CD1c-positive myeloid dendritic cell (primary cell): ENCODE results near the gene SEC14L2.
"Not testable (repeated sequence)": the region's sequence is repeated elsewhere in the genome, so short reads cannot be mapped to it uniquely, and the experiment has no call there.

Experiments
- DNase-seq: peaks from one replicate; pipeline ENCODE4 v3.0.0-alpha.2; 2016; ENCODE audit errors: extremely low spot score

The SEC14L2 gene

GRCh38 chr22:30426388-30427353 is 29.9 kb downstream of the SEC14L2 start:
- peak; percentile 93 for DNase-seq

- no peak for DNase-seq
Observed at GRCh38 chr22:30427871-30428270, 31.1 kb downstream of the SEC14L2 start.

- no peak for DNase-seq
Observed at GRCh38 chr22:30429887-30430286, 33.1 kb downstream of the SEC14L2 start.

GRCh38 chr22:30430933-30431332 is 34.1 kb downstream of the SEC14L2 start:
- DNase-seq: no peak

- no peak for DNase-seq
Observed at GRCh38 chr22:30432096-30432495, 35.3 kb downstream of the SEC14L2 start.

GRCh38 chr22:30432520-30432919 is 35.7 kb downstream of the SEC14L2 start:
- no peak for DNase-seq

- DNase-seq: no peak
Observed at GRCh38 chr22:30433227-30433626, 36.4 kb downstream of the SEC14L2 start.

- no peak for DNase-seq
Observed at GRCh38 chr22:30433773-30434172, 37.0 kb downstream of the SEC14L2 start.

GRCh38 chr22:30434843-30435242 is 38.0 kb downstream of the SEC14L2 start:
- DNase-seq: no peak

- peak; percentile 55 for DNase-seq
Observed at GRCh38 chr22:30435674-30436126, 38.9 kb downstream of the SEC14L2 start.

- no peak for DNase-seq
Observed at GRCh38 chr22:30436196-30436595, 39.4 kb downstream of the SEC14L2 start.

GRCh38 chr22:30438559-30438958 is 41.7 kb downstream of the SEC14L2 start:
- no peak for DNase-seq

GRCh38 chr22:30439226-30439625 is 42.4 kb downstream of the SEC14L2 start:
- no peak for DNase-seq

- DNase-seq: no peak
Observed at GRCh38 chr22:30439836-30440235, 43.0 kb downstream of the SEC14L2 start.

GRCh38 chr22:30441088-30441487 is 44.3 kb downstream of the SEC14L2 start:
- no peak for DNase-seq

- DNase-seq: peak; percentile 67
Observed at GRCh38 chr22:30444632-30445437, 48.0 kb downstream of the SEC14L2 start.

- DNase-seq: no peak
Observed at GRCh38 chr22:30445438-30446145, 48.8 kb downstream of the SEC14L2 start.

- no peak for DNase-seq
Observed at GRCh38 chr22:30447656-30448055, 50.8 kb downstream of the SEC14L2 start.

GRCh38 chr22:30451488-30451887 is 54.7 kb downstream of the SEC14L2 start:
- DNase-seq: not testable (repeated sequence)

GRCh38 chr22:30452861-30453260 is 56.0 kb downstream of the SEC14L2 start:
- DNase-seq: no peak

- no peak for DNase-seq
Observed at GRCh38 chr22:30453731-30454510, 57.1 kb downstream of the SEC14L2 start.
